ENCODE results near the gene CISD3.

DNA sequence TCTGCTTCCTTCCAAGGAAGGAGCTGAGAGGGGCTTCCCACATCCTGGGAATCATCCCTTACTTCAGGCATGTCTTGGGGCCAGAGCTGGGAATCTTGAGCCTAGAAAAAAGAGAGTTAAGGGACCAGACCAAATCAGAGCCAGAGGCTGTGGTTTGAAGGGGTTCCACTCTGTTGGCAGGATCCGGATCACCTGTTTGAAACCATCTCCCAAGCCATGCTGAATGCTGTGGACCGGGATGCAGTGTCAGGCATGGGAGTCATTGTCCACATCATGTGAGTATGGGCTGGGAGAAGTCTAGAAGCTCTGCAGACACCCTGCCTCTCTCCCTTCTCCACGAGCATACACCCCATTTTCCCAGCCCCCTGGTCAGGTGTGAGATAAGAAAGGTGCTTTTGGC lies 32.1 kb downstream of the CISD3 start:
- TF ChIP-seq, protein P1, sequence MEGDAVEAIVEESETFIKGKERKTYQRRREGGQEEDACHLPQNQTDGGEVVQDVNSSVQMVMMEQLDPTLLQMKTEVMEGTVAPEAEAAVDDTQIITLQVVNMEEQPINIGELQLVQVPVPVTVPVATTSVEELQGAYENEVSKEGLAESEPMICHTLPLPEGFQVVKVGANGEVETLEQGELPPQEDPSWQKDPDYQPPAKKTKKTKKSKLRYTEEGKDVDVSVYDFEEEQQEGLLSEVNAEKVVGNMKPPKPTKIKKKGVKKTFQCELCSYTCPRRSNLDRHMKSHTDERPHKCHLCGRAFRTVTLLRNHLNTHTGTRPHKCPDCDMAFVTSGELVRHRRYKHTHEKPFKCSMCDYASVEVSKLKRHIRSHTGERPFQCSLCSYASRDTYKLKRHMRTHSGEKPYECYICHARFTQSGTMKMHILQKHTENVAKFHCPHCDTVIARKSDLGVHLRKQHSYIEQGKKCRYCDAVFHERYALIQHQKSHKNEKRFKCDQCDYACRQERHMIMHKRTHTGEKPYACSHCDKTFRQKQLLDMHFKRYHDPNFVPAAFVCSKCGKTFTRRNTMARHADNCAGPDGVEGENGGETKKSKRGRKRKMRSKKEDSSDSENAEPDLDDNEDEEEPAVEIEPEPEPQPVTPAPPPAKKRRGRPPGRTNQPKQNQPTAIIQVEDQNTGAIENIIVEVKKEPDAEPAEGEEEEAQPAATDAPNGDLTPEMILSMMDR (IDR thresholded peaks at IDR 0.05) = no peak
- no peak for TF ChIP-seq POLR2A (IDR thresholded peaks at IDR 0.05)
- TF ChIP-seq POLR2AphosphoS5 (IDR thresholded peaks at IDR 0.05) = no peak
